ENCODE results near the gene SPOCK1. TPM values are rescaled to one million over a fixed set of nuclear protein-coding genes. Genes with fewer than 3 reads are reported as not detected.

The SPOCK1 gene
- total and polyA plus RNA-seq, 2 of the 13 experiments (the other 11 are each of a cell fraction or from before 2014, with no cell fraction given), result 0.18 to 0.29 TPM

DNA sequence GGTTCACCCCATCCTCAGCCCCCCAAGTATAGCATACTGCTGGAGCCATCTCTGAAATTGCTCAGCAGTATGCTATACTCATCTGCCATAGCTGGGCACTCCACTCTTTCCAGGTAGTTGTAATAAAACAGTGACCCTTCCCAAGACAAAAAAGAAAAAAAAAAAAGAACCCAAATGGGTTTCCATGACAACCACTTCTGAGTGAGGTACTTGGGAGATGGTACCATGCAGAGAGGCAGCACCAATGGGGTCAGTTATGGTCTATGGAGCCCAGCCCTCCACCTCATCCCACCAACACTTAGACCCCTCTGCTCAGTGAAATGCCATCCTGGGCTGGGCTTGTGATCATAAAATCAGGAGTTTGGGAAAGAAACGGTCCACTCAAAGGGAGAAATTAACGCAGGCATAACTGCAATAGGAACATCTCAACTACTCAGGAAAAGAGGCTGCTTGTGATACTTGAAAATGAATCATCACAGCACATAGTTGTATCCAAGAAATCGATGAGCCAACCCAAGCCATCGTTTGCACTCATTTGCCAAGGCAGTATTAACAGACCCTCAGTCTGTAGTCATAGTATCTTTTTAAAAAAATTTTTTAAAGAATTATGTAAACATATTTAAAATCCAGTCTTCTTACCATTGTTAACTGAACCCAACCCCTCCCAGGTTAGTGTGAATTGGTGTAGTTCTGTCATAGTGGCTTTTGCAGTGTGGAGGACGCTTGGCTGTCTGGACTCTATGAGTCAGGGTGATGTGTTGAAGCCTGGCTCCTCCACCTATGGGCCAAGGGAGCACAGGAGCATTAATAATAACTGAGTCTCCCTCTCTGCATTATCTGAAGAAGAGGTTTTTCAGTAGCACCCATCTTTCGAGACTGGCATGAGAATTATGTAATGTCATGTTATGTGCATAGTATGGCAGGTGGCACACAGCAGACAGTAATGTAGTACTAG, 402.7 kb downstream of the SPOCK1 start:
- ChIA-PET CTCF (ENCODE audit: low intra/inter-chr PET ratio, low total read pairs) (no interaction called here), POLR2A (no interaction called here)
- Histone ChIP-seq H3K27me3 (ENCODE audit: control insufficient read depth in 1 of 2, insufficient read depth in 2 of 2, low read length in 2 of 2) (no peaks in the 10 kb centered on the region), H3K9me3 (ENCODE audit: low read length) (no peaks in the 10 kb centered on the region), H3K4me1 (ENCODE audit: insufficient read depth, low read length) (no peaks in the 10 kb centered on the region), H3K79me2 (ENCODE audit: insufficient read depth, low read length) (no peaks in the 10 kb centered on the region), H3K27ac (ENCODE audit: extremely low read length, insufficient read depth, low read length) (no peak overlapping the region), H4K20me1 (ENCODE audit: insufficient read depth, low read length) (no peaks in the 10 kb centered on the region), H2AFZ (ENCODE audit: low read length) (no peak overlapping the region), H3K36me3 (replicated peaks in 1 of 2; ENCODE audit: control insufficient read depth in 1 of 2, insufficient read depth in 2 of 2, low read length in 2 of 2) (no peaks in the 10 kb centered on the region), H3K4me2 (ENCODE audit: low read depth, low read length) (no peak overlapping the region), H3K4me3 (replicated peaks in 1 of 3; ENCODE audit: insufficient read depth in 1 of 3, low read depth in 2 of 3, low read length in 3 of 3) (no peak overlapping the region), H3K9ac (ENCODE audit: insufficient read depth, low read depth, low read length) (no peak overlapping the region)
- in situ Hi-C loops (cut with HindIII; ENCODE audit: extremely low pct_ligation_motif_present, low pct_unique_long_range_greater_than_20kb) (no loop called here), intact Hi-C loops (cut with micrococcal nuclease; ENCODE audit: unreplicated experiment) (no loop called here)
- ATAC-seq (no peak), DNase-seq (ENCODE audit: low spot score) (no peak), FAIRE-seq (no peak)
- BruUV-seq (replicated peaks), result no TSS peak
- no peak for TF ChIP-seq EP300 (IDR thresholded peaks at IDR 0.05; ENCODE audit: low read depth in 2 of 2, low read length in 2 of 2)
- no peak for TF ChIP-seq EP300 (CRISPR knock-in tag; IDR thresholded peaks at IDR 0.05; ENCODE audit: borderline replicate concordance)
- no peak for TF ChIP-seq YY1 (IDR thresholded peaks at IDR 0.05; ENCODE audit: insufficient read depth, insufficient replicate concordance, low read depth, low read length)
- TF ChIP-seq, protein P1, sequence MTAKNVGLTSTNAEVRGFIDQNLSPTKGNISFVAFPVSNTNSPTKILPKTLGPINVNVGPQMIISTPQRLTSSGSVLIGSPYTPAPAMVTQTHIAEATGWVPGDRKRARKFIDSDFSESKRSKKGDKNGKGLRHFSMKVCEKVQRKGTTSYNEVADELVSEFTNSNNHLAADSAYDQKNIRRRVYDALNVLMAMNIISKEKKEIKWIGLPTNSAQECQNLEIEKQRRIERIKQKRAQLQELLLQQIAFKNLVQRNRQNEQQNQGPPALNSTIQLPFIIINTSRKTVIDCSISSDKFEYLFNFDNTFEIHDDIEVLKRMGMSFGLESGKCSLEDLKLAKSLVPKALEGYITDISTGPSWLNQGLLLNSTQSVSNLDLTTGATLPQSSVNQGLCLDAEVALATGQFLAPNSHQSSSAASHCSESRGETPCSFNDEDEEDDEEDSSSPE (CRISPR knock-in tag; IDR thresholded peaks at IDR 0.05), result no peak
- TF ChIP-seq, protein P2, sequence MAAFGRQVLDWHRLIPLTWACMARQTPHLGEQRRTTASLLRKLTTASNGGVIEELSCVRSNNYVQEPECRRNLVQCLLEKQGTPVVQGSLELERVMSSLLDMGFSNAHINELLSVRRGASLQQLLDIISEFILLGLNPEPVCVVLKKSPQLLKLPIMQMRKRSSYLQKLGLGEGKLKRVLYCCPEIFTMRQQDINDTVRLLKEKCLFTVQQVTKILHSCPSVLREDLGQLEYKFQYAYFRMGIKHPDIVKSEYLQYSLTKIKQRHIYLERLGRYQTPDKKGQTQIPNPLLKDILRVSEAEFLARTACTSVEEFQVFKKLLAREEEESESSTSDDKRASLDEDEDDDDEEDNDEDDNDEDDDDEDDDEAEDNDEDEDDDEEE (CRISPR knock-in tag; IDR thresholded peaks at IDR 0.05), result no peak
- no peak for TF ChIP-seq KLF15 (CRISPR knock-in tag; IDR thresholded peaks at IDR 0.05; ENCODE audit: borderline replicate concordance)
- TF ChIP-seq, protein P3, sequence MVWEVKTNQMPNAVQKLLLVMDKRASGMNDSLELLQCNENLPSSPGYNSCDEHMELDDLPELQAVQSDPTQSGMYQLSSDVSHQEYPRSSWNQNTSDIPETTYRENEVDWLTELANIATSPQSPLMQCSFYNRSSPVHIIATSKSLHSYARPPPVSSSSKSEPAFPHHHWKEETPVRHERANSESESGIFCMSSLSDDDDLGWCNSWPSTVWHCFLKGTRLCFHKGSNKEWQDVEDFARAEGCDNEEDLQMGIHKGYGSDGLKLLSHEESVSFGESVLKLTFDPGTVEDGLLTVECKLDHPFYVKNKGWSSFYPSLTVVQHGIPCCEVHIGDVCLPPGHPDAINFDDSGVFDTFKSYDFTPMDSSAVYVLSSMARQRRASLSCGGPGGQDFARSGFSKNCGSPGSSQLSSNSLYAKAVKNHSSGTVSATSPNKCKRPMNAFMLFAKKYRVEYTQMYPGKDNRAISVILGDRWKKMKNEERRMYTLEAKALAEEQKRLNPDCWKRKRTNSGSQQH (CRISPR knock-in tag; IDR thresholded peaks at IDR 0.05; ENCODE audit: low read depth), result no peak
- TF ChIP-seq POLR2AphosphoS2 (IDR thresholded peaks at IDR 0.05; ENCODE audit: low read depth, low read length), result no peak
- TF ChIP-seq MXI1 (IDR thresholded peaks at IDR 0.05; ENCODE audit: borderline replicate concordance, low read depth, low read length), result no peak
- TF ChIP-seq HNF4A (CRISPR knock-in tag; IDR thresholded peaks at IDR 0.05), result no peak
- no peak for TF ChIP-seq SMAD9 (CRISPR knock-in tag; IDR thresholded peaks at IDR 0.05)
- TF ChIP-seq NPAS2 (CRISPR knock-in tag; IDR thresholded peaks at IDR 0.05; ENCODE audit: borderline replicate concordance), result no peak
- TF ChIP-seq ZNF446 (CRISPR knock-in tag; IDR thresholded peaks at IDR 0.05), result no peak
- WGBS (ENCODE audit: low lambda C conversion rate), result 4% methylated on average over 4 of the region's 6 CpGs
